Neural crest cell (in vitro differentiated cells): ENCODE results near the gene PSMD8. TPM values are rescaled to one million over a fixed set of nuclear protein-coding genes. Genes with fewer than 3 reads are reported as not detected.

Source experiments
- DNase-seq: peaks from one replicate; pipeline ENCODE4 v3.0.0; 2021; ENCODE audit warnings: low read depth, mixed read lengths, low spot score
- H3K27ac Mint-ChIP-seq: one replicate; pipeline ENCODE4 v1.8.0; 2021; ENCODE audit warnings: mild to moderate bottlenecking, mixed read lengths; ENCODE audit not compliant: unreplicated experiment
- H3K27me3 Mint-ChIP-seq: 2 replicates; pipeline ENCODE4 v1.8.0; 2021; ENCODE audit warnings: low read depth, mild to moderate bottlenecking, mixed read lengths
- H3K36me3 Mint-ChIP-seq: 2 replicates; pipeline ENCODE4 v1.8.0; 2021; ENCODE audit warnings: low read depth, mild to moderate bottlenecking, mixed read lengths
- H3K4me1 Mint-ChIP-seq: 2 replicates; pipeline ENCODE4 v1.8.0; 2021; ENCODE audit warnings: mixed read lengths
- H3K4me3 Mint-ChIP-seq: one replicate; pipeline ENCODE4 v1.8.0; 2021; ENCODE audit warnings: mild to moderate bottlenecking, mixed read lengths
- H3K9me3 Mint-ChIP-seq: 2 replicates; pipeline ENCODE4 v1.8.0; 2021; ENCODE audit warnings: mixed read lengths
- total RNA-seq: library from RNA; stranded (reverse); gene quantifications from 2 replicates; pipeline ENCODE4 v1.2.1, GENCODE V29; 2021
- TF ChIP-seq, protein P1 (sequence below): fragments of 200-600 bp; sonication (generic); conservative IDR thresholded peaks from 2 replicates; pipeline ENCODE4 v1.5.0; 2021; ENCODE audit warnings: antibody characterized with exemption, mild to moderate bottlenecking

The PSMD8 gene
- total RNA-seq, 1 donor from 2014 or later: 186 TPM

GRCh38 chr19:38350883-38351282 lies 23.5 kb upstream of the PSMD8 start:
- TF ChIP-seq, protein P1, sequence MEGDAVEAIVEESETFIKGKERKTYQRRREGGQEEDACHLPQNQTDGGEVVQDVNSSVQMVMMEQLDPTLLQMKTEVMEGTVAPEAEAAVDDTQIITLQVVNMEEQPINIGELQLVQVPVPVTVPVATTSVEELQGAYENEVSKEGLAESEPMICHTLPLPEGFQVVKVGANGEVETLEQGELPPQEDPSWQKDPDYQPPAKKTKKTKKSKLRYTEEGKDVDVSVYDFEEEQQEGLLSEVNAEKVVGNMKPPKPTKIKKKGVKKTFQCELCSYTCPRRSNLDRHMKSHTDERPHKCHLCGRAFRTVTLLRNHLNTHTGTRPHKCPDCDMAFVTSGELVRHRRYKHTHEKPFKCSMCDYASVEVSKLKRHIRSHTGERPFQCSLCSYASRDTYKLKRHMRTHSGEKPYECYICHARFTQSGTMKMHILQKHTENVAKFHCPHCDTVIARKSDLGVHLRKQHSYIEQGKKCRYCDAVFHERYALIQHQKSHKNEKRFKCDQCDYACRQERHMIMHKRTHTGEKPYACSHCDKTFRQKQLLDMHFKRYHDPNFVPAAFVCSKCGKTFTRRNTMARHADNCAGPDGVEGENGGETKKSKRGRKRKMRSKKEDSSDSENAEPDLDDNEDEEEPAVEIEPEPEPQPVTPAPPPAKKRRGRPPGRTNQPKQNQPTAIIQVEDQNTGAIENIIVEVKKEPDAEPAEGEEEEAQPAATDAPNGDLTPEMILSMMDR: no peak
- peaks cover 10% of the 10 kb centered on the region for H3K27me3 Mint-ChIP-seq
- H3K36me3 Mint-ChIP-seq: no peaks in the 10 kb centered on the region
- H3K4me3 Mint-ChIP-seq: no peak overlapping the region
- no peak overlapping the region for H3K27ac Mint-ChIP-seq
- H3K4me1 Mint-ChIP-seq: no peaks in the 10 kb centered on the region
- no peaks in the 10 kb centered on the region for H3K9me3 Mint-ChIP-seq
- DNase-seq: no peak

DNA sequence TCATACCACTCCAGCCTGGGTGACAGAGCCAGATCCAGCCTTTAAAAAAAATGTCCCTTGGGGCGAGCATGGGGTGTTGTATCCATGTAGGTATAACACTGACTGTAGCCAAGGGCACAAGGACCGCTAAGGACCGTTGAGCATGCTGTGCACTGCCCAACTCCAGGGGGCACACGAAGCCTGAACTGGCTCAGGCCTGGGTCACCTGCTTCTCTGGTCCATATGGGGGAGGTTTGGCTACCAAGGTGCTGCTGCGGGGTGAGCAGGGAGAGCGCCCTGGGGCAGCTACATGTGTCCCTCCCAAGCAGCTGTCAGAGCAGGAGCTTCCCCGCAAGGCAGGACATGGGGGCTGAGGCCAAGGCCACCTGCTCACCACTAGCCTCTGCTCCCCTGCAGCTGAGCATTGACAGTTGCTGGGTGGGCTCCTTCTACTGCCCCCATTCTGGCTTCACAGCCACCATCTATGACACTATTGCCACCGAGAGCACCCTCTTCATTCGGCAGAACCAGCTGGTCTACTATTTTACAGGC lies 22.4 kb upstream of the PSMD8 start:
- DNase-seq: no peak
- no peaks in the 10 kb centered on the region for H3K9me3 Mint-ChIP-seq
- peaks cover 20% of the 10 kb centered on the region for H3K27me3 Mint-ChIP-seq
- no peak overlapping the region for H3K4me3 Mint-ChIP-seq
- H3K36me3 Mint-ChIP-seq: no peaks in the 10 kb centered on the region
- no peaks in the 10 kb centered on the region for H3K4me1 Mint-ChIP-seq
- TF ChIP-seq, protein P1: no peak
- no peak overlapping the region for H3K27ac Mint-ChIP-seq

DNA sequence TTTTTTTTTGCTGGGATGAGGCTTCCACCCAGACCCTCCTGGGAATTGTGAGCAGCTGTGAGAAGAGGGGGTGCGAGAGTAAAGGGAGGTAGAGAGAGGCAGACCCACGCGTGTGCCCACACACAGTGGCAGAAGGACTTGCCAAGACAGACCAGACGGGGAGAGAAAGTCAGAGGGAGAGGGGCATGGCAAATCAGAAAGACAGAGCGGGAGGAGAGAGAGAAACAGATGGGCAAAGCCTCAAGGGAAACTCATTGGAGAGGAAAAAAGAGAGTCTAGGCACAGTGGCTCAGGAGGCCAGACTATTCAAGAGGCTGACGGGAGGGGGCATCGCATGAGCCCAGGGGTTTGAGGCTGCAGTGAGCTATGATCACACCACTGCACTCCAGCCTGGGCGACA lies 21.8 kb upstream of the PSMD8 start:
- H3K4me3 Mint-ChIP-seq: no peak overlapping the region
- H3K27ac Mint-ChIP-seq: no peak overlapping the region
- no peaks in the 10 kb centered on the region for H3K36me3 Mint-ChIP-seq

DNA sequence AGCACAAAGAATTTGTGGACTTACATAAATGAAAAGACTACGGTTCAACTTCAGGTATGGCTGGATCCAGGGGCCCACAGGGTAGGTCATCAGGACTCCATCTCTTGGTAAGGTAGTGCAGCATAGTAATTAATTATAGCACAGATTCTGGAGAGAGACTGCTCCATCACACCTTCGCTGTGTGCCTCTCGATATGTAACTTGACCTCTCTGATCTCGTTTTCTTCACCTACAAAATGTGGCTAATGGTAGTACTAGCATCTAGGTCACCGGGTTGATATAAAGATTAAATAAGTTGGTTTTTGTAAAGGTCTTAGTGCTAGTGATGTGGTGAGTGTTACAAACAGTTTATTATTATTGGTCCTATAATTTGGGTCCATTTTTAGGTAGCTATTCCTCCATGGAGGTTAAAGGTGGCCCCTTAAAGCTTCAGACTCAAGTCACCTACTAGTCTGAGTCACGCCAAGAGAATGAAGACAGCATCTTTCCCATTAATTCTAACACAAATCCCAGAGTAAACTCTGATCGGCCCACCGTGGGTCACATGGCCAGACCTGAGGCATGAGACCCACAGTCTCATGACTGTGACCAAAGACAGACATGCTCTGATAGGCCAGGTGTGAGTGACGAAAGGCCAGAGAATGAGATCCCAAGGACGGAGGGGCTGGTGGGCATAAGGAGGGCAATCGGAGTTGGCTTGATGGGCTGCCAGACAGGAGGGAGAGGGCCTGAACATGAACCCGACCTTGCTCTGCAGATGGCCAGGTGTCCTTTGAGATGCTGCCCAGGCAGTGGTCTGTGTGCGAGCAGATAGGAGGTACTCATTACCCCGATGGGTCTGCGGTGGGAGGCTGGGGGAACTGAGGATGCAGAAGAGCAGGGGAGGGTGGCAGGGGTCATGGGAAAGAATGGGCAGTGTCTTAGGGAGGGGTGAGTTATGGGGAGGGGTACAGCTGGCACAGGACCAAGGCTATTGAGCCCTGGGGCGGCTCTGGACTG lies 18.3 kb upstream of the PSMD8 start:
- Mint-ChIP-seq H3K4me3 (peak overlapping the region; percentile 54), H3K4me1 (peaks cover 5% of the 10 kb centered on the region), H3K36me3 (no peaks in the 10 kb centered on the region), H3K27ac (no peak overlapping the region), H3K9me3 (no peaks in the 10 kb centered on the region), H3K27me3 (peaks cover 59% of the 10 kb centered on the region)
- no peak for DNase-seq
- TF ChIP-seq, protein P1: no peak

More for the DNA sequence above, 21.8 kb upstream of the PSMD8 start:
- H3K4me1 Mint-ChIP-seq: no peaks in the 10 kb centered on the region
- TF ChIP-seq, protein P1: no peak
- H3K27me3 Mint-ChIP-seq: peaks cover 25% of the 10 kb centered on the region
- DNase-seq: no peak
- H3K9me3 Mint-ChIP-seq: no peaks in the 10 kb centered on the region

GRCh38 chr19:38358071-38358470 lies 16.3 kb upstream of the PSMD8 start:
- Mint-ChIP-seq H3K9me3 (no peaks in the 10 kb centered on the region), H3K27ac (no peak overlapping the region), H3K27me3 (peaks cover 74% of the 10 kb centered on the region), H3K4me1 (peaks cover 9% of the 10 kb centered on the region), H3K4me3 (no peak overlapping the region), H3K36me3 (no peaks in the 10 kb centered on the region)
- DNase-seq: no peak
- TF ChIP-seq, protein P1: no peak
